ENCODE measurements around the gene ZC3HAV1. TPM values are rescaled to one million over a fixed set of nuclear protein-coding genes. Genes with fewer than 3 reads are reported as not detected.
"Not testable (repeated sequence)": the region's sequence is repeated elsewhere in the genome, so short reads cannot be mapped to it uniquely, and the experiment has no call there.

Gene ZC3HAV1
- total RNA-seq, 1 donor from 2014 or later, result 11.0 TPM

DNA sequence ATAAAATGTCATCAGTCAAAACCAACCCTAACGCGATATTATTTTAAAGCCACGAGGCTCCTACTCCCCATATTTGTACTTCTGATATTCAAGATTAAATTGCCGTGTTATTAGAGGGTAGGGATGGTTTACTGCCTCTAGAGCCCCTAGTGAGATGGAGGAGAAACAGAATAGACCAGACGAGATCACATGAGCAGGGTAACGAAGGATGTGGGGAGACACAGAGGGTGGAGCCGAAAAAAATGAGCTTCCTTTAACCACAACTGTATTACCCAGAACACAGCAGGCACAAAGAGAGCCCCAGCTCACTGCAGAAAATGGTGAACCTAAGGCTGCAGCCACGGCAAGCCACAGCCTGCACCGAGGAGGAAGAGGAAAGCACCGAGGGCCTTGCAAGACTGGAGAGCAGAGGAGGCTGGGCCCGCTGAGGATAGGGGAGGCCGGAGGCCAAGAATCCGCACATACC is 14.3 kb downstream of the ZC3HAV1 start:
- H3K4me1 Mint-ChIP-seq, result peaks cover 15% of the 10 kb centered on the region
- H3F3A ChIP-seq (ENCODE audit: low read depth), result peaks cover 18% of the 10 kb centered on the region
- TF ChIP-seq EZH2phosphoT487 (IDR thresholded peaks at IDR 0.05) (no peak), CTCF (IDR thresholded peaks at IDR 0.05) (no peak), EZH2 (IDR thresholded peaks at IDR 0.05) (no peak)
- no peak overlapping the region for H3K9ac ChIP-seq
- no peaks in the 10 kb centered on the region for H4K20me1 ChIP-seq (ENCODE audit: low read depth)
- peaks cover 8% of the 10 kb centered on the region for H3K27me3 Mint-ChIP-seq (ENCODE audit: insufficient read depth, low read depth)
- H3K79me2 ChIP-seq (ENCODE audit: low read depth), result no peaks in the 10 kb centered on the region
- no peaks in the 10 kb centered on the region for H3K27me3 ChIP-seq
- DNase-seq (ENCODE audit: low spot score), result no peak
- no peaks in the 10 kb centered on the region for H3K36me3 Mint-ChIP-seq
- H3K9me3 ChIP-seq (ENCODE audit: low read depth), result no peaks in the 10 kb centered on the region
- peaks cover 3% of the 10 kb centered on the region for H3K9me3 Mint-ChIP-seq
- H3K4me3 ChIP-seq, result no peak overlapping the region
- H3K27ac ChIP-seq, result no peak overlapping the region
- H3K4me2 ChIP-seq, result no peak overlapping the region
- H3K36me3 ChIP-seq, result no peaks in the 10 kb centered on the region
- no peak overlapping the region for H3K27ac Mint-ChIP-seq
- no peak overlapping the region for H3K4me3 Mint-ChIP-seq
- H3K4me1 ChIP-seq, result peaks cover 27% of the 10 kb centered on the region
- no peak overlapping the region for H2AFZ ChIP-seq (replicated peaks)

DNA sequence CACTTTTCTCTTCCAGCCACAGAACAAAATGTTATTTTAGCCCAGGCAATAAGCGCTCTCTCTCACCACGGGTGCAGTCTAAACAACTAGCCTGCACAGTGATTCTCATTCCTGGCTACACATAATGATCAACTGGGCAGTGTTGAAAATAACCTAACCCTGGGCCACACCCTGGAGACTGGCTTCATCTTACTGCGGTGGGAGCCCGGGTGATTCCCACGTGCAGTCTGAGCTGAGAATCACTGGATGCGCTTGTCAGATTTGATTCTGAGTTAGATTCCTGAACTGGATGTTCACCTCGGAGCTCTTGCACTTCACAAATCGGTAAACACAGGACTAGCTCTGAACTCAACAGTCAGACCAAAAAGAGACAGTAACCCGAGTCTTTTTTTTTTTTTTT is 14.9 kb downstream of the ZC3HAV1 start:
- peaks cover 6% of the 10 kb centered on the region for H3K27me3 Mint-ChIP-seq (ENCODE audit: insufficient read depth, low read depth)
- no peaks in the 10 kb centered on the region for H3K36me3 ChIP-seq
- no peak overlapping the region for H3K9ac ChIP-seq
- TF ChIP-seq CTCF (IDR thresholded peaks at IDR 0.05), result no peak
- TF ChIP-seq EZH2phosphoT487 (IDR thresholded peaks at IDR 0.05), result no peak
- TF ChIP-seq EZH2 (IDR thresholded peaks at IDR 0.05), result no peak
- H3K4me2 ChIP-seq, result peak overlapping the region; percentile 11
- H3K27ac ChIP-seq, result peak overlapping the region; percentile 56
- no peaks in the 10 kb centered on the region for H3K9me3 Mint-ChIP-seq
- H3K4me3 Mint-ChIP-seq, result no peak overlapping the region
- H3K9me3 ChIP-seq (ENCODE audit: low read depth), result no peaks in the 10 kb centered on the region
- H3K4me1 Mint-ChIP-seq, result peaks cover 15% of the 10 kb centered on the region
- peaks cover 27% of the 10 kb centered on the region for H3K4me1 ChIP-seq
- H3K27ac Mint-ChIP-seq, result no peak overlapping the region
- peaks cover 18% of the 10 kb centered on the region for H3F3A ChIP-seq (ENCODE audit: low read depth)
- no peaks in the 10 kb centered on the region for H3K27me3 ChIP-seq
- DNase-seq (ENCODE audit: low spot score), result no peak
- H4K20me1 ChIP-seq (ENCODE audit: low read depth), result no peaks in the 10 kb centered on the region
- no peak overlapping the region for H3K4me3 ChIP-seq
- no peak overlapping the region for H2AFZ ChIP-seq (replicated peaks)
- no peaks in the 10 kb centered on the region for H3K36me3 Mint-ChIP-seq
- no peaks in the 10 kb centered on the region for H3K79me2 ChIP-seq (ENCODE audit: low read depth)

GRCh38 chr7:139094030-139094429 is 15.5 kb downstream of the ZC3HAV1 start:
- H3K4me3 ChIP-seq, result no peak overlapping the region
- no peaks in the 10 kb centered on the region for H3K79me2 ChIP-seq (ENCODE audit: low read depth)
- H2AFZ ChIP-seq (replicated peaks), result no peak overlapping the region
- peaks cover 27% of the 10 kb centered on the region for H3K4me1 ChIP-seq
- H4K20me1 ChIP-seq (ENCODE audit: low read depth), result no peaks in the 10 kb centered on the region
- H3K36me3 ChIP-seq, result no peaks in the 10 kb centered on the region
- H3K9ac ChIP-seq, result no peak overlapping the region
- peak overlapping the region; percentile 56 for H3K27ac ChIP-seq
- TF ChIP-seq CTCF (IDR thresholded peaks at IDR 0.05) (no peak), EZH2phosphoT487 (IDR thresholded peaks at IDR 0.05) (no peak), EZH2 (IDR thresholded peaks at IDR 0.05) (no peak)
- Mint-ChIP-seq H3K4me1 (peaks cover 15% of the 10 kb centered on the region), H3K9me3 (no peaks in the 10 kb centered on the region), H3K27ac (no peak overlapping the region), H3K27me3 (ENCODE audit: insufficient read depth, low read depth) (peaks cover 6% of the 10 kb centered on the region), H3K4me3 (no peak overlapping the region), H3K36me3 (no peaks in the 10 kb centered on the region)
- no peaks in the 10 kb centered on the region for H3K9me3 ChIP-seq (ENCODE audit: low read depth)
- H3K4me2 ChIP-seq, result peak overlapping the region; percentile 11
- H3K27me3 ChIP-seq, result no peaks in the 10 kb centered on the region
- peaks cover 18% of the 10 kb centered on the region for H3F3A ChIP-seq (ENCODE audit: low read depth)
- no peak for DNase-seq (ENCODE audit: low spot score)

DNA sequence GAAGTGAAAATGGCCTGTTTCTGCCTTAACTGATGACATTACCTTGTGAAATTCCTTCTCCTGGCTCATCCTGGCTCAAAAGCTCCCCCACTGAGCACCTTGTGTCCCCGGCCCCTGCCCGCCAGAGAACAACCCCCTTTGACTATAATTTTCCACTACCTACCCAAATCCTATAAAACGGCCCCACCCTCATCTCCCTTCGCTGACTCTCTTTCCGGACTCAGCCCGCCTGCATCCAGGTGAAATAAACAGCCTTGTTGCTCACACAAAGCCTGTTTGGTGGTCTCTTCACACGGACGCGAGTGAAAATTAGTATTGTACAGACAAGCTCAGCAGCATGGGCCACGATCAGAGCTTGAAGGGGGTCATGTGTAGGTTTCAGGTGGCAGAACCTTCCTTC is 16.0 kb downstream of the ZC3HAV1 start:
- H3K79me2 ChIP-seq (ENCODE audit: low read depth), result not testable (repeated sequence)
- H3K4me1 ChIP-seq, result peaks cover 27% of the 10 kb centered on the region

More for the DNA sequence above, 16.0 kb downstream of the ZC3HAV1 start:
- H3K4me2 ChIP-seq; H3K9ac ChIP-seq; H3K4me3 Mint-ChIP-seq; H3K27me3 ChIP-seq; H3K27ac ChIP-seq; H3K9me3 Mint-ChIP-seq; H3K27ac Mint-ChIP-seq; H3K9me3 ChIP-seq (ENCODE audit: low read depth); H4K20me1 ChIP-seq (ENCODE audit: low read depth); DNase-seq (ENCODE audit: low spot score); H2AFZ ChIP-seq (replicated peaks); H3K36me3 Mint-ChIP-seq; H3K4me3 ChIP-seq; H3K27me3 Mint-ChIP-seq (ENCODE audit: insufficient read depth, low read depth); H3K36me3 ChIP-seq: not testable (repeated sequence)
- H3F3A ChIP-seq (ENCODE audit: low read depth), result peaks cover 18% of the 10 kb centered on the region
- H3K4me1 Mint-ChIP-seq, result peaks cover 15% of the 10 kb centered on the region
